Memory B cell (primary cell): ENCODE data around the gene ERC1.

Experiments used
- ATAC-seq: fragments of 150-1000 bp; cut with Tn5 transposase; 2 replicates; pipeline ENCODE4 v1.10.0; 2021; ENCODE audit warnings: low read depth, mild to moderate bottlenecking, moderate library complexity
- DNase-seq, 2 donors: peaks; one replicate each; pipeline ENCODE4 v3.0.0; 2022; ENCODE audit warnings: low spot score in 2 of 2
- H3K27ac Mint-ChIP-seq: one replicate; pipeline ENCODE4 v1.8.0; 2022; ENCODE audit warnings: mild to moderate bottlenecking, moderate library complexity, mixed read lengths
- H3K27me3 Mint-ChIP-seq: one replicate; pipeline ENCODE4 v1.8.0; 2022; ENCODE audit warnings: mixed read lengths
- H3K36me3 Mint-ChIP-seq: one replicate; pipeline ENCODE4 v1.8.0; 2022; ENCODE audit warnings: mild to moderate bottlenecking, mixed read lengths
- H3K4me1 Mint-ChIP-seq: one replicate; pipeline ENCODE4 v1.8.0; 2022; ENCODE audit warnings: mixed read lengths
- H3K4me3 Mint-ChIP-seq: one replicate; pipeline ENCODE4 v1.8.0; 2022; ENCODE audit warnings: mild to moderate bottlenecking, moderate library complexity, mixed read lengths
- H3K9me3 Mint-ChIP-seq: one replicate; pipeline ENCODE4 v1.8.0; 2022; ENCODE audit warnings: mixed read lengths

The ERC1 gene

GRCh38 chr12:1419849-1420371 is 428.9 kb downstream of the ERC1 start:
- H3K27ac Mint-ChIP-seq, result no peak overlapping the region
- ATAC-seq (no peak), DNase-seq (no peak)
- H3K4me1 Mint-ChIP-seq, result peaks cover 10% of the 10 kb centered on the region
- peaks cover 42% of the 10 kb centered on the region for H3K36me3 Mint-ChIP-seq
- H3K4me3 Mint-ChIP-seq, result no peak overlapping the region
- no peaks in the 10 kb centered on the region for H3K27me3 Mint-ChIP-seq
- H3K9me3 Mint-ChIP-seq, result peaks cover 6% of the 10 kb centered on the region

DNA sequence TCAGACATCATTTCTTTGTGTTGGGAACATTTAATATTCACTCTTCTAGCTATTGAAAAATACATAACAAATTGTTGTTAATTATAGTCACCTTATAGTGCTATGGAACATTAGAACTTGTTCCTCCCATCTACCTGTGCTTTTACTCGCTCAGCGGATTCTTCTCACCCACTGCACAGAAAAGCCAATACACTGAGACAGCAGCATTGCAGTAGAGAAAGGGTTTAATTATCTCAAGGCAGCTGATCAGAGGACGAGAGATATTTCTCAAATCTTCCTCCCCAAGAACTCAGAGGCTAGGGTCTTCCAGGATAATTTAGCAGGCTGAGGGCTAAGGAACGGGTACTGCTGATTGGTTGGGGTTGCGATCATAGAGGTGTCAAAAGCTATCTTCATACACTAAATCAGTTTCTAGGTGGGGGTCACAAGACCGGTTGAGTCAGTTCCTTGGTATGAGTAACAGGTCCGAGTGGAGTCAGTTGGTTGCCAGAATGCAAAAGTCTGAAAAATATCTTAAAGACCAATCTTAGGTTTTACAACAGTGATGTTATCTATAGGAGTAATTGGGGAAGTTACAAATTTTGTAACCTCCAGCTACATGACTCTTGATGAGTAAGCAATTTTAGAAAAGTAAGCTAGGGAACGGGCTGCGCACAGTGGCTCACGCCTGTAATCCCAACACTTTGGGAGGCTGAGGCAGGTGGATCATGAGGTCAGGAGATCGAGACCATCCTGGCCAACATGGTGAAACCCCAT is 430.2 kb downstream of the ERC1 start:
- no peaks in the 10 kb centered on the region for H3K27me3 Mint-ChIP-seq
- peaks cover 37% of the 10 kb centered on the region for H3K36me3 Mint-ChIP-seq
- H3K4me3 Mint-ChIP-seq, result no peak overlapping the region
- H3K27ac Mint-ChIP-seq, result peak overlapping the region; percentile 16
- H3K9me3 Mint-ChIP-seq, result peaks cover 6% of the 10 kb centered on the region
- H3K4me1 Mint-ChIP-seq, result peaks cover 10% of the 10 kb centered on the region
- DNase-seq (no peak), ATAC-seq (no peak)

GRCh38 chr12:1422604-1423315 is 431.7 kb downstream of the ERC1 start:
- H3K9me3 Mint-ChIP-seq, result peaks cover 6% of the 10 kb centered on the region
- peak overlapping the region; percentile 80 for H3K27ac Mint-ChIP-seq
- no peaks in the 10 kb centered on the region for H3K27me3 Mint-ChIP-seq
- H3K4me3 Mint-ChIP-seq, result no peak overlapping the region
- ATAC-seq (peak; percentile 93), DNase-seq (peak in 1 of 2 donors; percentile 7)
- H3K36me3 Mint-ChIP-seq, result peaks cover 34% of the 10 kb centered on the region
- peaks cover 10% of the 10 kb centered on the region for H3K4me1 Mint-ChIP-seq

GRCh38 chr12:1424674-1425395 is 433.8 kb downstream of the ERC1 start:
- no peak for ATAC-seq
- DNase-seq, result no peak
- Mint-ChIP-seq H3K27me3 (no peaks in the 10 kb centered on the region), H3K9me3 (peaks cover 4% of the 10 kb centered on the region), H3K36me3 (peaks cover 25% of the 10 kb centered on the region), H3K4me1 (peaks cover 10% of the 10 kb centered on the region), H3K27ac (peak overlapping the region; percentile 85), H3K4me3 (no peak overlapping the region)

GRCh38 chr12:1425396-1425729 is 434.3 kb downstream of the ERC1 start:
- DNase-seq (no peak), ATAC-seq (no peak)
- Mint-ChIP-seq H3K36me3 (peaks cover 25% of the 10 kb centered on the region), H3K27ac (peak overlapping the region; percentile 8), H3K4me3 (no peak overlapping the region), H3K4me1 (peaks cover 10% of the 10 kb centered on the region), H3K9me3 (peaks cover 4% of the 10 kb centered on the region), H3K27me3 (no peaks in the 10 kb centered on the region)

- no peak overlapping the region for H3K27ac Mint-ChIP-seq
- H3K9me3 Mint-ChIP-seq, result no peaks in the 10 kb centered on the region
- DNase-seq, result no peak
- H3K27me3 Mint-ChIP-seq, result no peaks in the 10 kb centered on the region
- peaks cover 2% of the 10 kb centered on the region for H3K4me1 Mint-ChIP-seq
- peaks cover 11% of the 10 kb centered on the region for H3K36me3 Mint-ChIP-seq
- no peak for ATAC-seq
- no peak overlapping the region for H3K4me3 Mint-ChIP-seq
These were observed 437.6 kb downstream of the ERC1 start for GRCh38 chr12:1428671-1429070.

DNA sequence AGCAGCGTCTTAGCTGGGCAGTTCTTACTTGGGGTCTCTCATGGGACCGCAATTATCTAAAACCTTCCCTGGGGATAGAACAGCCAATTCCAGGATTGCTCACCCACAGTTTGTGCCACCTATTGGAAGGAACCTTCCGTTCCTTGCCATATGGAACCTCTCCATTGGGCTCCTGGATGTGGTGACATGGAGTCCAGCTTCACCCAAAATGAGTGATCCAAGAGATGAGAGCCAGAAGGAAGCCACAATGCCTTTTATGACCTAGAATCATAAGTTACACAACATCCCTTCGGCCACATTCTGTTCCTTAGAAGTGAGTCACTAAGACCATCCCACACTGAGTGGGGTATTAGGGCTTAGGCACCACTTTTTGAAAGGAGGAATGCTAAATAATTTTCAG is 439.0 kb downstream of the ERC1 start:
- Mint-ChIP-seq H3K27me3 (no peaks in the 10 kb centered on the region), H3K27ac (no peak overlapping the region), H3K9me3 (no peaks in the 10 kb centered on the region), H3K4me1 (no peaks in the 10 kb centered on the region), H3K36me3 (peaks cover 9% of the 10 kb centered on the region), H3K4me3 (no peak overlapping the region)
- DNase-seq (no peak), ATAC-seq (no peak)

GRCh38 chr12:1434296-1434955 is 443.4 kb downstream of the ERC1 start:
- Mint-ChIP-seq H3K4me3 (no peak overlapping the region), H3K27ac (no peak overlapping the region), H3K36me3 (peaks cover 2% of the 10 kb centered on the region), H3K27me3 (no peaks in the 10 kb centered on the region), H3K9me3 (no peaks in the 10 kb centered on the region), H3K4me1 (no peaks in the 10 kb centered on the region)
- DNase-seq (no peak), ATAC-seq (no peak)

DNA sequence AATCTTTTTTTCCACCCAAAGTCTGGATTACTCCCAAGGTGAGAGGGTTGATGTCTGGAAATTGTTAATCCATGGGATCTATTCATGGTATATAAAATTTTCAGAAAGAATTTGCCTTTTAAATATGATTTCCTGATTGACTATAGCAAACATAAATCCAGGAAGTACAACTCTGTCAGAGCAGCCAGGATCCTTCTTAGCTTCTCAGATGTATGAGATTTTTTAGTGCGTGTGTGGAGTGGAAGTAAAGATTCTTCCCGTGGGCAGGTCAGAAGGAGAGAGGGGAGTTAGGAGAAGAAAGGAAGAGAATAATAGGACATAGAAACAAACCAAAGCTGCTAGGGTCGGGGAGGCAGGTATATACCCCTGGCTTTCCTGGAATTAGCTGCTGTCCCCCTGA is 444.0 kb downstream of the ERC1 start:
- ATAC-seq (no peak), DNase-seq (no peak)
- no peaks in the 10 kb centered on the region for H3K27me3 Mint-ChIP-seq
- no peaks in the 10 kb centered on the region for H3K4me1 Mint-ChIP-seq
- H3K4me3 Mint-ChIP-seq, result no peak overlapping the region
- H3K36me3 Mint-ChIP-seq, result peaks cover 2% of the 10 kb centered on the region
- H3K9me3 Mint-ChIP-seq, result no peaks in the 10 kb centered on the region
- H3K27ac Mint-ChIP-seq, result no peak overlapping the region

GRCh38 chr12:1435456-1435855 is 444.4 kb downstream of the ERC1 start:
- Mint-ChIP-seq H3K36me3 (peaks cover 2% of the 10 kb centered on the region), H3K4me3 (no peak overlapping the region), H3K27ac (no peak overlapping the region), H3K27me3 (no peaks in the 10 kb centered on the region), H3K9me3 (no peaks in the 10 kb centered on the region), H3K4me1 (no peaks in the 10 kb centered on the region)
- ATAC-seq (no peak), DNase-seq (no peak)

- Mint-ChIP-seq H3K27me3 (no peaks in the 10 kb centered on the region), H3K4me1 (no peaks in the 10 kb centered on the region), H3K36me3 (peaks cover 2% of the 10 kb centered on the region), H3K27ac (no peak overlapping the region), H3K4me3 (no peak overlapping the region), H3K9me3 (no peaks in the 10 kb centered on the region)
- ATAC-seq, result no peak
- DNase-seq, result no peak
These were observed 445.0 kb downstream of the ERC1 start for GRCh38 chr12:1436015-1436414.

GRCh38 chr12:1436981-1437380 is 446.0 kb downstream of the ERC1 start:
- no peaks in the 10 kb centered on the region for H3K27me3 Mint-ChIP-seq
- no peak for ATAC-seq
- no peaks in the 10 kb centered on the region for H3K9me3 Mint-ChIP-seq
- DNase-seq, result no peak
- H3K36me3 Mint-ChIP-seq, result peaks cover 2% of the 10 kb centered on the region
- H3K4me1 Mint-ChIP-seq, result no peaks in the 10 kb centered on the region
- no peak overlapping the region for H3K27ac Mint-ChIP-seq
- H3K4me3 Mint-ChIP-seq, result no peak overlapping the region

- peaks cover 7% of the 10 kb centered on the region for H3K36me3 Mint-ChIP-seq
These were observed 448.2 kb downstream of the ERC1 start for GRCh38 chr12:1439201-1439600.

GRCh38 chr12:1439687-1440086 is 448.7 kb downstream of the ERC1 start:
- Mint-ChIP-seq H3K9me3 (no peaks in the 10 kb centered on the region), H3K36me3 (peaks cover 8% of the 10 kb centered on the region), H3K4me1 (no peaks in the 10 kb centered on the region), H3K4me3 (no peak overlapping the region), H3K27ac (no peak overlapping the region), H3K27me3 (no peaks in the 10 kb centered on the region)
- DNase-seq, result no peak
- ATAC-seq, result no peak

More at GRCh38 chr12:1439201-1439600, 448.2 kb downstream of the ERC1 start:
- no peak overlapping the region for H3K4me3 Mint-ChIP-seq
- H3K4me1 Mint-ChIP-seq, result no peaks in the 10 kb centered on the region
- H3K9me3 Mint-ChIP-seq, result no peaks in the 10 kb centered on the region
- no peak for ATAC-seq
- no peak overlapping the region for H3K27ac Mint-ChIP-seq
- no peaks in the 10 kb centered on the region for H3K27me3 Mint-ChIP-seq
- no peak for DNase-seq
